NCI-H1436 treated with DMSO at 0.1 percent for 48 hours (cell line): ENCODE data around the gene TSPAN31.
A peak's percentile ranks its signal among the peaks of the same experiment; 100 is the strongest.
"Not testable (repeated sequence)": the region's sequence is repeated elsewhere in the genome, so short reads cannot be mapped to it uniquely, and the experiment has no call there.

Source experiments
- DNase-seq: peaks from one replicate; lab custom pipeline; 2025; lab: John Stamatoyannopoulos, UW

TSPAN31 gene

GRCh38 chr12:57744777-57745484 lies at the start of gene TSPAN31:
Gene TSPAN31 (plus strand): TSS chr12:57745039. CDS start chr12:57745155, 116 bp downstream.
- DNase-seq = peak; percentile 93

- DNase-seq = no peak
Measured at GRCh38 chr12:57695770-57696432, 48.9 kb upstream of the TSPAN31 start.

GRCh38 chr12:57697076-57697475 lies 47.8 kb upstream of the TSPAN31 start:
- DNase-seq = no peak

DNA sequence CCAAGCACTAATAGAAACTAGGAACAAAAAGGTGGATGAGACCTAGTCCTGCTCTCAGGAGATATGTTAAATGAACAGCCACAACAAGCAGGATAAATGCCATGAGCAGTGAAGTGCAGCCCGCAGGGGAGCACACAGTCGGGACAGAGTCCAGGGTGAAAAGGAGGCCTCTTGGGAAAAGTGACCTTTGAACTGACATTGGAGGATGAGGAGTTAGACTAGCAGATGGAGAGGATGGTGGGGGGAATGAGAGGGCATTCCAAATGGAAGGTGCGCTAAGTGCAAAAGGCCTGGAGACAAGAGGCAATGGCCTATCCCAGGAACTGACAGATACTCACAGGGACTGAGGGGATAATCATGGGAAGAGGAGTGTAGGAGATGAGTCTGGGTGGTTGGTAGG lies 46.4 kb upstream of the TSPAN31 start:
- DNase-seq = no peak

DNA sequence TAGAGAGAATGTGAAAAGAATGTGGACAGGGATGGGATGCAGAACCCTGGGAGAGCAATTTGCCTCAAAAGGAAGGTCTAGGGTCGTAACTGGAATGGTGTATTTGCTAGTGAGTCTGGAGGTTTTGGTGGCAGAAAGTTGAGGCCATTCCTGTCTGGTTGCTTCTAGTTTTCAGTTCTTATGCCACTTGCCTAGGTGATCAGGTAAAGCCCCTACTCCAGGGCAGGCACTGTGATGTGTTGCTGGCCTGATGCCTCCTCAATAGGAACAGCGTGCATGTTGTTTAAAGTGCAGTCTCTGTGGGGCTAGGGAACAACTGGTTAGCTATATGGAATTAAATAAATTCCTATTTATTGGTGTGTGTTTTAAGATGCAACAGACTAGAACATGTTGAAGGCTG lies 44.5 kb upstream of the TSPAN31 start:
- no peak for DNase-seq

- DNase-seq = no peak
Measured at GRCh38 chr12:57707250-57707649, 37.6 kb upstream of the TSPAN31 start.

DNA sequence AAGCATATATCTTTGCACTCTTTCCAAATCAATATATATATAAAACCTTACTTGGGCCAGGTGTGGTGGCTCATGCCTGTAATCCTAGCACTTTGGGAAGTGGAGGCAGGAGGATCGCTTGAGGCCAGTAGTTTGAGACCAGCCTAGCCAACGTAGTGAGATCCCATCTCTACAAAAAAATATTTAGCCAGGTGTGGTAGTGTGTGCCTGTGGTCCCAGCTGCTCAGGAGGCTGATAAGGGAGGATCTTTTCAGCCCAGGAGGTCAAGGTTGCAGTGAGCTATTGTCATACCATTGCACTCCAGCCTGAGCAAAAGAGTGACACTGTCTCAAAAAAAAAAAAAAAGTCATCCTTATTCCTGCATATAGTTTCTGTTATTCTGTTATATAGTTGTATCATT lies 36.5 kb upstream of the TSPAN31 start:
- DNase-seq = no peak

DNA sequence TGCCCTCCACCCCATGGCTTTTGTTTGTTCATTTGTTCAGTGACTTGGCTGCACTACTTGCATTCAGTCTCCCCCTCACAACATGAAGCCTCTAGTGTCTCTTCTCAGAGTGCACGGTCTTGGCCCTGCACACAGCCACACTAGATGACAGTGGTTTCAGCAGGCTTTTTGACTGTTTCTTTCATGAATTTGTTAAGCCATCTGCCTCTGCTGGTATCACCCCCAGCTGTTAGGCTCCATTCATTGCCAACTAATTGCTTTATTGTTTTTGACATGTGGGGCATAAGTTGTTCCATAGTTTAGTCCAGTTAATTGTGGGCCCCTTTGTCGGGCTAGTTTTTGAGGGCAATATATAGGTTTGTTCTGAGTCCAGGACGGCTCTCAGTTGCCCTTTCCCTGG lies 32.1 kb upstream of the TSPAN31 start:
- no peak for DNase-seq

GRCh38 chr12:57713209-57713608 lies 31.6 kb upstream of the TSPAN31 start:
- no peak for DNase-seq

DNA sequence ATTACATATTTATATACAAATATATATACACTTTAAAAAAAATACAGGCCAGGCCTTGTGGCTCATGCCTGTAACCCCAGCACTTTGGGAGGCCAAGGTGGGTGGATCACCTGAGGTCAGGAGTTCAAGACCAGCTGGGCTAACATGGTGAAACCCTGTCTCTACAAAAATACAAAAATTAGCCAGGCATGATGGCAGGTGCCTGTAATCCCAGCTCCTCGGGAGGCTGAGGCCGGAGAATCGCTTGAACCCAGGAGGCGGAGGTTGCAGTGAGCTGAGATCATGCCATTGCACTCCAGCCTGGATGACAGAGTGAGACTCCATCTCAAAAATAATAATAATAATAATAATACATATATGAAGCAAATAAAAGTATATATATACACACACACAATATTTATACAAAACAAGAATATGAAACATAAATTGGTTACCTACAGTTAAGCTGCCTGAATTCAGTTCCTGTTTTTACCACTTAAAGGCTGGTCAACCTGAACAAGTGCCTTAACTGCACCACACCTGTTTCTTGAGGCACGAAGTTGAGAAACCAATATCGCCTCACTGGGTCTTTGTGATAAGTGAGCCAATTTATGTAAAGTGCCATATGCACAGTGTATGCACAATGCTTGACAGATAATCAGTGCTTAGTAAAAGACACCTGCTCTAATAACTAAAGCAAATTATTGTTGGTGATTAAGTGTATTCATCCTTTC lies 29.6 kb upstream of the TSPAN31 start:
- DNase-seq = not testable (repeated sequence)

DNA sequence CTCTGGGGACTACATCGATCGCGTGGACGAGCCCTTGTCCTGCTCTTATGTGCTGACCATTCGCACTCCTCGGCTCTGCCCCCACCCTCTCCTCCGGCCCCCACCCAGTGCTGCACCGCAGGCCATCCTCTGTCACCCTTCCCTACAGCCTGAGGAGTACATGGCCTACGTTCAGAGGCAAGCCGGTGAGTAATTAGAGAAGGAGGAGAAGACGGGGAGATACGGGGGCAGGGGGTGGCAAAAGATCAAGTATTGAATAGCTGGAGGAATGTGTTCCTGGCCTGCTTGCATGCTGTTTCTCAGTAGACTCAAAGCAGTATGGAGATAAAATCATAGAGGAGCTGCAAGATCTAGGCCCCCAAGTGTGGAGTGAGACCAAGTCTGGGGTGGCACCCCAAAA lies 29.1 kb upstream of the TSPAN31 start:
- DNase-seq = no peak

DNA sequence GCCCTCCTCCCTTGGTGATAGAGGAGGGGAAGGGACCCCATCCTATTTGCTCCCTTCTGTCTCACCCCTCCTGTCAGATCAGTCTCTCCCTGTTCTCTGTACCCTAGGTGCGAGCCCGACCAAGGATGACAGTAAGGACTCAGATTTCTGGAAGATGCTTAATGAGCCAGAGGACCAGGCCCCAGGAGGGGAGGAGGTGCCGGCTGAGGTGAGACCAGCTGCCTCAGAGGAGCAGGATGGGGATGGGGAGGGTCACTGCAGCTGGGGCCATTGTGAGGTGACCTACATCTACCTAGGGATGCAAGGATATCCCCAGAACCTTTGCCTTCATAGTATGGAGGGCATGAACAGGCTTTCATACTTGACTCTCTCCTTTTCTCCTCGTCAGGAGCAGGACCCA lies 28.5 kb upstream of the TSPAN31 start:
- no peak for DNase-seq

- no peak for DNase-seq
Measured at GRCh38 chr12:57717131-57717530, 27.7 kb upstream of the TSPAN31 start.

DNA sequence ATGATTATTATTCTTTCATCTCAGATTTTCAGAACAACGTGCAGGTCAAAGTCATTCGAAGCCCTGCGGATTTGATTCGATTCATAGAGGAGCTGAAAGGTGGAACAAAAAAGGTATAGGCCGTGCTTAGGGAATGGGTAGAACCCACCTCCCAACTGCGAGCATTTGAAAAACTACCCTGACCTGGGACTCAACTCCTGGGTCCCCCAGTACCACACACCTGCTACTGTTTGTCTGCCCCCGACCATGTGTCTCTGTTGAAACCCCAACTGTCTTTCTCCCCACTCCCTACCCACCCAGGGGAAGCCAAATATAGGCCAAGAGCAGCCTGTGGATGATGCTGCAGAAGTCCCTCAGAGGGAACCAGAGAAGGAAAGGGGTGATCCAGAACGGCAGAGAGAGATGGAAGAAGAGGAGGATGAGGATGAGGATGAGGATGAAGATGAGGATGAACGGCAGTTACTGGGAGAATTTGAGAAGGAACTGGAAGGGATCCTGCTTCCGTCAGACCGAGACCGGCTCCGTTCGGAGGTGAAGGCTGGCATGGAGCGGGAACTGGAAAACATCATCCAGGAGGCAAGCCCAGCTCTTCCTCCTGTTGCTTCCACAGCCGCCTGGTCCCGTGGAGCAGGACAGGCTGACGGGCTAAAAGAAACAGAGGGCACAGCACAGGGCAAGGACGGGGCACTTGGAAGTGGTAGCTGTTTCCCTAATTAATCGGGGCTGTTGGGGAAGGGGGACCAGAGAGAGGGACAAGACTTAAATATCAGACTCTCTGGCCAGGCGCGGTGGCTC lies 26.8 kb upstream of the TSPAN31 start:
- no peak for DNase-seq

GRCh38 chr12:57718641-57719528 lies 26.0 kb upstream of the TSPAN31 start:
- no peak for DNase-seq

DNA sequence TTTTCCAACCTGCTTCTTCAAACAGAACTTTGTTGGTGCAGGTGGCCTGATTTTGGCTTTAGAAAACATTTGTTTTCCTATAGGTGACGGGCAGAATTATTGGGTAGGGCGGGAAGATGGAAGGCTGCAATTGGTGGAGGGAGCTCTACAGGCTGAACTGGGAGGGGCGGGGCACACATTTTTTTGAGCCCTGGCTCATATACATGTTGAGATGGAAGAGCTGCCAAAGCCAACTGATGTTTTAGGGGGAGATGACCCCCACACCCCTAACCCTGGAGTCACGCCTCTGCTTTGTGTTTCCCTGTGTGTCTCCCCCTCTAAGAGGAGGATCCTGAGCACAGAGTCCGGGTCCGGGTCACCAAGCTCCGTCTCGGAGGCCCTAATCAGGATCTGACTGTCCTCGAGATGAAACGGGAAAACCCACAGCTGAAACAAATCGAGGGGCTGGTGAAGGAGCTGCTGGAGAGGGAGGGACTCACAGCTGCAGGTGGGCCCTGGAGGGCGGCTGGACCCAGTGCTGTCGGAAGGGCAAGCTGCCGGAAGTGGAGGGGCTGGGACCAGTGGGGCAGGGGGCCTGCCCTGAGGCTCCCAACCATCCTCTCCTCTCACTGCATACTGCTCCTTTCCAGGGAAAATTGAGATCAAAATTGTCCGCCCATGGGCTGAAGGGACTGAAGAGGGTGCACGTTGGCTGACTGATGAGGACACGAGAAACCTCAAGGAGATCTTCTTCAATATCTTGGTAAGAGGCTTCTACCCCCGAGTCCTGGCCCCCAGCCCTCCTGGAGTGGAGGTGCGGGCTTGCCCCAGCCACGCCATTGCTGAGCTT lies 24.8 kb upstream of the TSPAN31 start:
- DNase-seq = no peak

DNA sequence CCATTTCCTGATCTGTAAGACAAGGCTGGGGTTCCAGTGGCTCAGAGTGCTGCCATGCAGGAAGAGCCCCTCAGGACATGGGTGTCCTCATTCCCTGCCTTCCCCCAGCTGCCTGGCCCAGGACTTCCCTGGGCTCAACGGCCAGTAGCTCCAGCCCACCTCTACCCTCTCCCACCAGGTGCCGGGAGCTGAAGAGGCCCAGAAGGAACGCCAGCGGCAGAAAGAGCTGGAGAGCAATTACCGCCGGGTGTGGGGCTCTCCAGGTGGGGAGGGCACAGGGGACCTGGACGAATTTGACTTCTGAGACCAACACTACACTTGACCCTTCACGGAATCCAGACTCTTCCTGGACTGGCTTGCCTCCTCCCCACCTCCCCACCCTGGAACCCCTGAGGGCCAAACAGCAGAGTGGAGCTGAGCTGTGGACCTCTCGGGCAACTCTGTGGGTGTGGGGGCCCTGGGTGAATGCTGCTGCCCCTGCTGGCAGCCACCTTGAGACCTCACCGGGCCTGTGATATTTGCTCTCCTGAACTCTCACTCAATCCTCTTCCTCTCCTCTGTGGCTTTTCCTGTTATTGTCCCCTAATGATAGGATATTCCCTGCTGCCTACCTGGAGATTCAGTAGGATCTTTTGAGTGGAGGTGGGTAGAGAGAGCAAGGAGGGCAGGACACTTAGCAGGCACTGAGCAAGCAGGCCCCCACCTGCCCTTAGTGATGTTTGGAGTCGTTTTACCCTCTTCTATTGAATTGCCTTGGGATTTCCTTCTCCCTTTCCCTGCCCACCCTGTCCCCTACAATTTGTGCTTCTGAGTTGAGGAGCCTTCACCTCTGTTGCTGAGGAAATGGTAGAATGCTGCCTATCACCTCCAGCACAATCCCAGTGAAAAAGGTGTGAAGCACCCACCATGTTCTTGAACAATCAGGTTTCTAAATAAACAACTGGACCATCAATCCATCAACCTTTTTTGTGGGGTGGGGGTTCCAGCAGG lies 23.9 kb upstream of the TSPAN31 start:
- DNase-seq = no peak

DNA sequence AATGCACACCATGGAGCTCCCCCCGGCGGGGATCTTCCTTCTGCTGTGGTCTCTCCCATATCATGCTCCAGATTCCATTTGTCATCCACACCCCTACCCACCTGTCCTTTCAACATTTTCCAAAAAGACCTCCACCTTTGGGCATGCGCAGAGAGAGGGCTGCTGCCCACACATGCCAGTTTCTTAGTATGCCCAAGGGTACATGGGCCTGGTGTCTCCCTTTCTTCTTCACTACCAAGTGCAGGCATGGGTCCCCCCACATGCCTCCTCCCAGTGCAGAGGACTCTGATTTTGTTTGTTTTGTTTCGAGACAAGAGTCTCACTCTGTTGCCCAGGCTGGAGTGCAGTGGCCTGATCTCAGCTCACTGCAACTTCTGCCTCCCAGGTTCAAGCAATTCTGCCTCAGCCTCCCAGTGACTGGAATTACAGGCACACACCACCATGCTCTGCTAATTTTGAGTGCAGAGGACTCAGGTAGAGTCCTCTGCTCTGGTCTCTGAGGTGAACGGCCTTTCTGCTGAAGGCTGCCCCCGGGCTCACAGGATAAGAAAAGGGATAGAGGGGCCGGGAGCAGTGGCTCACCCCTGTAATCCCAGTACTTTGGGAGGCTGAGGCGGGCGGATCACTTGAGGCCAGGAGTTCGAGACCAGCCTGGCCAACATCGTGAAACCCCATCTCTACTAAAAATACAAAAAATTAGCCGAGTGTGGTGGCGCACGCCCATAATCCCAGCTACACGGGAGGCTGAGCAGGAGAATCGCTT lies 22.8 kb upstream of the TSPAN31 start:
- not testable (repeated sequence) for DNase-seq
